PC-9 (cell line): ENCODE results near the gene RNF141.

Experiments used
- CTCF ChIP-seq: fragments of 200-600 bp; sonication (generic); conservative IDR thresholded peaks from 2 replicates; pipeline ENCODE4 v1.6.1; 2017; ENCODE audit warnings: mixed run types, antibody characterized with exemption, mild to moderate bottlenecking, moderate library complexity
- EZH2 ChIP-seq: fragments of 200-600 bp; sonication (generic); IDR thresholded peaks from 2 replicates; pipeline ENCODE4 v1.8.0; 2017; ENCODE audit warnings: antibody characterized with exemption, low read depth

GRCh38 chr11:10580623-10581022, 39.6 kb upstream of the RNF141 start:
- no peak for TF ChIP-seq CTCF
- no peak for TF ChIP-seq EZH2
